Measurements from ENCODE around the gene CACNA1B. TPM values are rescaled to one million over a fixed set of nuclear protein-coding genes. Genes with fewer than 3 reads are reported as not detected.

The CACNA1B gene
- polyA plus RNA-seq, 1 experiment: 0.01 TPM

DNA sequence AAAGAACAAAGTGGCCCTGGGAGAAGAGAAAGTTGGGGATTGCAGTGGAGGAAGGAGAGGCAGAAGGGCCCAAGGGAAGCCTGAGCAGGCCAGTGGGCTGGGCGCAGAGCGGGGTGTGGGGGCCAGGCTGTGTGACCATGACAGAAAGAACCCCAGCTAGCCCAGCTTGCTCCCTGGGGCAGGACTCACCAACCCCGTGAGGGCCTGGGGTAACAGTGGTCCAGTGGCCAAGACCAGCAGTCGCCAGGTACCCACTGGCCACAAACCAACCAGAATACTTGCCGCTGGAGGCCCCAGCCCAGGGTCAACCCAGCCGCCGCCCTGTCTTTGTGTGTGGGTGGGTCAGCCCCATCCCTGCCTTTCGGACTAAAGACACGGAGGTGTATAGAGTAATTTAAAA, 146.5 kb downstream of the CACNA1B start:
- POLR2A ChIA-PET: no interaction called here
- no peak overlapping the region for H3K27ac ChIP-seq (ENCODE audit: low read depth, low read length)
- DNase-seq (ENCODE audit: low read depth, low spot score): no peak
- no peaks in the 10 kb centered on the region for H3K27me3 ChIP-seq (ENCODE audit: control insufficient read depth, insufficient read depth, low read length)
- TF ChIP-seq, protein P1, sequence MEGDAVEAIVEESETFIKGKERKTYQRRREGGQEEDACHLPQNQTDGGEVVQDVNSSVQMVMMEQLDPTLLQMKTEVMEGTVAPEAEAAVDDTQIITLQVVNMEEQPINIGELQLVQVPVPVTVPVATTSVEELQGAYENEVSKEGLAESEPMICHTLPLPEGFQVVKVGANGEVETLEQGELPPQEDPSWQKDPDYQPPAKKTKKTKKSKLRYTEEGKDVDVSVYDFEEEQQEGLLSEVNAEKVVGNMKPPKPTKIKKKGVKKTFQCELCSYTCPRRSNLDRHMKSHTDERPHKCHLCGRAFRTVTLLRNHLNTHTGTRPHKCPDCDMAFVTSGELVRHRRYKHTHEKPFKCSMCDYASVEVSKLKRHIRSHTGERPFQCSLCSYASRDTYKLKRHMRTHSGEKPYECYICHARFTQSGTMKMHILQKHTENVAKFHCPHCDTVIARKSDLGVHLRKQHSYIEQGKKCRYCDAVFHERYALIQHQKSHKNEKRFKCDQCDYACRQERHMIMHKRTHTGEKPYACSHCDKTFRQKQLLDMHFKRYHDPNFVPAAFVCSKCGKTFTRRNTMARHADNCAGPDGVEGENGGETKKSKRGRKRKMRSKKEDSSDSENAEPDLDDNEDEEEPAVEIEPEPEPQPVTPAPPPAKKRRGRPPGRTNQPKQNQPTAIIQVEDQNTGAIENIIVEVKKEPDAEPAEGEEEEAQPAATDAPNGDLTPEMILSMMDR (IDR thresholded peaks at IDR 0.05; ENCODE audit: low read depth, low read length): no peak
- H3K9me3 ChIP-seq (ENCODE audit: control insufficient read depth, insufficient read depth, low read length): peaks cover 11% of the 10 kb centered on the region; the same call in 1 of the 2 replicates
- CTCF ChIA-PET: no interaction called here
- no peak overlapping the region for H3K4me3 ChIP-seq (ENCODE audit: low read depth, low read length)

DNA sequence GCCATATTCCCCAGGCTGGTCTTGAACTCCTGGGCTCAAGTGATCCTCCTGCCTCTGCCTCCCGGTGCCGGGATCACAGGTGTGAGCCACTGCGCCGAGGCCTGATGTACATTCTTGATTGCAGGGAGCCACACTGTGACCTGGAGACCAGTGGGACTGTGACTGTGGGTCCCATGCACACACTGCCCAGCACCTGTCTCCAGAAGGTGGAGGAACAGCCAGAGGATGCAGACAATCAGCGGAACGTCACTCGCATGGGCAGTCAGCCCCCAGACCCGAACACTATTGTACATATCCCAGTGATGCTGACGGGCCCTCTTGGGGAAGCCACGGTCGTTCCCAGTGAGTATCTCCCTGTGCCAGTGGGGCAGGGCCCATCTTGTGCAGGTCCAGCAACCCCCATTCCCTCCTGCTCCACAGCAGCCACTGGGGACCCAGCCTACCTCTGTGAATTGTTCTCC, 147.3 kb downstream of the CACNA1B start:
- ChIA-PET POLR2A (no interaction called here), CTCF (no interaction called here)
- H3K27ac ChIP-seq (ENCODE audit: low read depth, low read length): no peak overlapping the region
- TF ChIP-seq, protein P1 (IDR thresholded peaks at IDR 0.05; ENCODE audit: low read depth, low read length): no peak
- H3K27me3 ChIP-seq (ENCODE audit: control insufficient read depth, insufficient read depth, low read length): no peaks in the 10 kb centered on the region
- peaks cover 8% of the 10 kb centered on the region; the same call in 1 of the 2 replicates for H3K9me3 ChIP-seq (ENCODE audit: control insufficient read depth, insufficient read depth, low read length)
- no peak overlapping the region for H3K4me3 ChIP-seq (ENCODE audit: low read depth, low read length)
- DNase-seq (ENCODE audit: low read depth, low spot score): no peak

DNA sequence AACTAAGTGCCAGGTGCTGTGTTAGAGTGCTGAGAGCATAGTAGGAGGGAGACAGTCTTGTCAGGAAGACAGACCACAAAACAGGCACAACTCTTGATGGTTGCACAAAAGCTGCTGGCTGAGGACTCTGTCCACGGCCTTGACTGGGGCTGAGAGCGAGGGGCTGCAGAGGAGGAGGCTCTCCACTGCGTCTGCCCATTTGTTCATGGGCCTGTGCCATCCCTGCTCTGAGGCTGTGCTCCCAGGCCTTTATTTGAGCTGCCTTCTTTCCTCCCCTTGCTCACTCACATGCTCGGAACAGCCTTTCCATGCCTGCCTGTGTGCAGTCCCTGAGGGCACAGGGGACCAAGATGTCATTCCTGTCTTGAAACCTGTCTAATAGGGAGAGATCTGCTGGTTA, 147.8 kb downstream of the CACNA1B start:
- Histone ChIP-seq H3K27me3 (ENCODE audit: control insufficient read depth, insufficient read depth, low read length) (no peaks in the 10 kb centered on the region), H3K27ac (ENCODE audit: low read depth, low read length) (no peak overlapping the region), H3K9me3 (ENCODE audit: control insufficient read depth, insufficient read depth, low read length) (peaks cover 8% of the 10 kb centered on the region; the same call in 1 of the 2 replicates), H3K4me3 (ENCODE audit: low read depth, low read length) (no peak overlapping the region)
- no peak for DNase-seq (ENCODE audit: low read depth, low spot score)
- CTCF ChIA-PET: no interaction called here
- TF ChIP-seq, protein P1 (IDR thresholded peaks at IDR 0.05; ENCODE audit: low read depth, low read length): no peak
- POLR2A ChIA-PET: no interaction called here

DNA sequence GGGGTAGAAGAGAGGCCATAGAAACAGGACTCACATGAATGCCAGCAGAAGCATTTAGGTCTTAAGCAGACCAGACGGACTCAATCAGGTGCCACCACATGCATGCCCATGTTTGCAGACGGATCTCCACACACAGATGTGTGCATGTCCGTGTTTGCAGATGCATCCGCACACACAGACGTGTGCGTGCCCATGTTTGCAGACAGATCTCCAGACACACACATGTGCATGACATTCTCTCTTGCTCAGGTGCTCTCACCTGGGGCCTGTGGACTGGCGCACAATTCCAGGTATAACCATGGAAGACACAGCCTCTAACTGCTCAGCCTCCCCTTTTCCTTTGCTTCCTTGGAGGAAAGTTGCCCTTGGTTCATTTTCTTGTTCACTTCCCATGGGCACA, 148.3 kb downstream of the CACNA1B start:
- DNase-seq (ENCODE audit: low read depth, low spot score): no peak
- CTCF ChIA-PET: no interaction called here
- no peak overlapping the region for H3K4me3 ChIP-seq (ENCODE audit: low read depth, low read length)
- POLR2A ChIA-PET: no interaction called here
- peaks cover 8% of the 10 kb centered on the region; the same call in 1 of the 2 replicates for H3K9me3 ChIP-seq (ENCODE audit: control insufficient read depth, insufficient read depth, low read length)
- no peak overlapping the region for H3K27ac ChIP-seq (ENCODE audit: low read depth, low read length)
- TF ChIP-seq, protein P1 (IDR thresholded peaks at IDR 0.05; ENCODE audit: low read depth, low read length): no peak
- H3K27me3 ChIP-seq (ENCODE audit: control insufficient read depth, insufficient read depth, low read length): no peaks in the 10 kb centered on the region

DNA sequence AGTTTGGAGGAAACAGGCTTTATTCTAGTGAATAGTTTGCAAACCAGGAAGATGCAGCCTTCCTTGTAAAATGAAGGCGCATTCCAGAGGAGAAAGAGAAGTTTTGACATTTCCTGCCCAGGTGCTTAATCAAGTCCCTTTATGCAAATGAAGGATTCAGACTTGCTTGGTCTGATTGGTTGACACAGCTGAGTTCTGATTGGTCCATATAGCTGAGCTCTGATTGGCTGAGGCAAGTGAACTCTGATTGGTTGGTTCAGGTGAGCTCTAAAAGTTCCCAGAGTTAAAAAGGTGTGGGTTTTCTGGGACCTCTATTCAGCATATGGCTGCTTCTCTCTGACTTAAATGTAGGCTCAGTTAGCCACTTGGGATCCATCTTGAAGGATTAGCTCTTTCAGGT, 151.0 kb downstream of the CACNA1B start:
- DNase-seq (ENCODE audit: low read depth, low spot score): no peak
- Histone ChIP-seq H3K4me3 (ENCODE audit: low read depth, low read length) (no peak overlapping the region), H3K27me3 (ENCODE audit: control insufficient read depth, insufficient read depth, low read length) (no peaks in the 10 kb centered on the region), H3K9me3 (ENCODE audit: control insufficient read depth, insufficient read depth, low read length) (peaks cover 3% of the 10 kb centered on the region; the same call in 1 of the 2 replicates), H3K27ac (ENCODE audit: low read depth, low read length) (no peak overlapping the region)
- TF ChIP-seq, protein P1 (IDR thresholded peaks at IDR 0.05; ENCODE audit: low read depth, low read length): no peak
- ChIA-PET CTCF (interaction anchor here (0.7 kb wide), 1 partner anchor 356 kb away, joined by 3 read pairs; no protein-coding TSS in a partner anchor), POLR2A (no interaction called here)

All from AG04450 (cell line).